ENCODE data around the gene ZFP82.

ZFP82 gene

GRCh38 chr19:36371886-36372285, 46.6 kb downstream of the ZFP82 start:
- DNase-seq (ENCODE audit: low read depth), result no peak

- no peak for DNase-seq (ENCODE audit: low read depth)
Measured at GRCh38 chr19:36363845-36364244, 54.6 kb downstream of the ZFP82 start.
